Hepatocyte (in vitro differentiated cells): Measurements from ENCODE around the gene SEMA5A. TPM values are rescaled to one million over a fixed set of nuclear protein-coding genes. Genes with fewer than 3 reads are reported as not detected.

ENCODE experiments used
- DNase-seq: peaks from one replicate; pipeline ENCODE4 v3.0.0-alpha.2; 2016; ENCODE audit warnings: low spot score
- H2AFZ ChIP-seq: fragments of 200-600 bp; sonication (generic); 2 replicates; pipeline ENCODE4 v1.6.0; 2016; ENCODE audit warnings: antibody characterized with exemption, mild to moderate bottlenecking
- H3K27ac ChIP-seq: fragments of 200-600 bp; sonication (generic); 2 replicates; pipeline ENCODE4 v1.5.1; 2016; ENCODE audit warnings: mild to moderate bottlenecking
- H3K27me3 ChIP-seq: fragments of 200-600 bp; sonication (generic); 2 replicates; pipeline ENCODE4 v1.6.1; 2016
- H3K36me3 ChIP-seq: fragments of 200-600 bp; sonication (generic); replicated peaks from 2 replicates; pipeline ENCODE4 v1.5.1; 2016; ENCODE audit warnings: low read depth; ENCODE audit not compliant: insufficient read depth
- H3K4me1 ChIP-seq: fragments of 200-600 bp; sonication (generic); 2 replicates; pipeline ENCODE4 v1.5.1; 2016; ENCODE audit warnings: mild to moderate bottlenecking, moderate library complexity; ENCODE audit not compliant: insufficient read depth
- H3K4me2 ChIP-seq: fragments of 200-600 bp; sonication (generic); 2 replicates; pipeline ENCODE4 v1.6.0; 2016
- H3K4me3 ChIP-seq: fragments of 200-600 bp; sonication (generic); 2 replicates; pipeline ENCODE4 v1.5.1; 2016; ENCODE audit warnings: mild to moderate bottlenecking
- H3K79me2 ChIP-seq: fragments of 200-600 bp; sonication (generic); 2 replicates; pipeline ENCODE4 v1.6.0; 2017; ENCODE audit warnings: mild to moderate bottlenecking
- H3K9me2 ChIP-seq: fragments of 200-600 bp; sonication (generic); replicated peaks from 2 replicates; pipeline ENCODE4 v1.6.0; 2017; ENCODE audit warnings: mild to moderate bottlenecking; ENCODE audit not compliant: insufficient read depth
- H3K9me3 ChIP-seq: fragments of 200-600 bp; sonication (generic); 2 replicates; pipeline ENCODE4 v1.5.1; 2016; ENCODE audit warnings: low read depth, mild to moderate bottlenecking
- H4K20me1 ChIP-seq: fragments of 200-600 bp; sonication (generic); 2 replicates; pipeline ENCODE4 v1.6.0; 2016; ENCODE audit warnings: mild to moderate bottlenecking; ENCODE audit not compliant: insufficient read depth, poor library complexity, severe bottlenecking
- EZH2phosphoT487 ChIP-seq: fragments of 200-600 bp; sonication (generic); IDR thresholded peaks from one replicate; pipeline ENCODE4 v1.6.1; 2018; ENCODE audit warnings: antibody characterized with exemption, mild to moderate bottlenecking, low read depth, moderate library complexity; ENCODE audit not compliant: unreplicated experiment, severe bottlenecking
- microRNA-seq: library from miRNA; unstranded; fragments of <30 nt; microRNA quantifications from one replicate; pipeline ENCODE4, GENCODE V29; 2017
- polyA plus RNA-seq: library from polyadenylated mRNA; unstranded; fragments of >200 nt; fragmentation: Nextera tagmentation; extraction: Ambion mirVana; gene quantifications from 2 replicates; pipeline ENCODE4 v1.2.1, GENCODE V29; 2016
- small RNA-seq: library from RNA; depleted of rRNA; stranded (forward); fragments of <200 nt; gene quantifications from one replicate; pipeline ENCODE3, GENCODE V24; 2014
- total RNA-seq: library from RNA; depleted of rRNA; stranded (reverse); fragments of >200 nt; gene quantifications from 2 replicates; pipeline ENCODE4 v1.2.3, GENCODE V29; 2014
- TF ChIP-seq, protein P1 (sequence below): fragments of 200-600 bp; sonication (generic); IDR thresholded peaks from 2 replicates; pipeline ENCODE4 v1.5.1; 2016; ENCODE audit warnings: antibody characterized with exemption, mild to moderate bottlenecking; ENCODE audit not compliant: poor library complexity

Gene SEMA5A
- total and polyA plus RNA-seq, 2 experiments from 2014 or later, result 10.7 to 21.7 TPM

DNA sequence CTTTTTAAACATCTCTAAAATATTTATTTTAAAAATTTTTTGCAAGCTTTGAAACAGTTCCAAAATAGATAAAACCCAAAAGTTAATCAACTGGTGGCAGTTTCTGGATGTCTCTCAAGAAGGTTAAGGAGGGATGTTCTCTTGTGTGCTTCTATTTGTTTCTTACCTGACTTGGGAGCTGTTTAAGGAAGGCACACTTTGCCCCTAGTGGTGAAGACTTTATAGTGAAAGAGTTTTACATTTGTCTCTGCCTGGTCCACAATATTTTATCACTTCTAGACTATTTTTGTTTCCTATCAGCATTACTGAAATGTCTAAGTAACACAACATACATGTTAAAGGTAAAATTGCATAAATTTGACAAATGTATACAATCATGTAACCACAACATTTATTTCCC is 552.8 kb downstream of the SEMA5A start:
- Histone ChIP-seq H3K36me3 (no peaks in the 10 kb centered on the region), H3K4me2 (no peak overlapping the region), H3K27ac (no peak overlapping the region), H3K27me3 (no peaks in the 10 kb centered on the region), H2AFZ (no peak overlapping the region), H3K4me3 (no peak overlapping the region), H4K20me1 (no peaks in the 10 kb centered on the region), H3K9me3 (no peaks in the 10 kb centered on the region), H3K4me1 (no peaks in the 10 kb centered on the region), H3K79me2 (no peaks in the 10 kb centered on the region), H3K9me2 (no peaks in the 10 kb centered on the region)
- DNase-seq, result peak; percentile 30
- no peak for TF ChIP-seq EZH2phosphoT487
- TF ChIP-seq, protein P1, sequence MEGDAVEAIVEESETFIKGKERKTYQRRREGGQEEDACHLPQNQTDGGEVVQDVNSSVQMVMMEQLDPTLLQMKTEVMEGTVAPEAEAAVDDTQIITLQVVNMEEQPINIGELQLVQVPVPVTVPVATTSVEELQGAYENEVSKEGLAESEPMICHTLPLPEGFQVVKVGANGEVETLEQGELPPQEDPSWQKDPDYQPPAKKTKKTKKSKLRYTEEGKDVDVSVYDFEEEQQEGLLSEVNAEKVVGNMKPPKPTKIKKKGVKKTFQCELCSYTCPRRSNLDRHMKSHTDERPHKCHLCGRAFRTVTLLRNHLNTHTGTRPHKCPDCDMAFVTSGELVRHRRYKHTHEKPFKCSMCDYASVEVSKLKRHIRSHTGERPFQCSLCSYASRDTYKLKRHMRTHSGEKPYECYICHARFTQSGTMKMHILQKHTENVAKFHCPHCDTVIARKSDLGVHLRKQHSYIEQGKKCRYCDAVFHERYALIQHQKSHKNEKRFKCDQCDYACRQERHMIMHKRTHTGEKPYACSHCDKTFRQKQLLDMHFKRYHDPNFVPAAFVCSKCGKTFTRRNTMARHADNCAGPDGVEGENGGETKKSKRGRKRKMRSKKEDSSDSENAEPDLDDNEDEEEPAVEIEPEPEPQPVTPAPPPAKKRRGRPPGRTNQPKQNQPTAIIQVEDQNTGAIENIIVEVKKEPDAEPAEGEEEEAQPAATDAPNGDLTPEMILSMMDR, result peak; percentile 38

Small RNA genes within 50 kb of the gene (microRNA-seq; reads per million reads assigned to microRNA genes)
- gene MIR4636, result 13.0 reads per million, percentile 29 among the genes with 10 or more reads in this experiment

Small RNA genes within 50 kb of the gene (small RNA-seq; reads per million reads assigned to genes)
- gene MIR4636 (not detected), gene SNORD123 (2,793 reads per million, percentile 99 among the genes with 10 or more reads in this experiment)

Other genes starting within 250 kb of the SEMA5A start
- 1.0 TPM in 1 of 2 replicates, not detected in the other for gene TAS2R1, start 84.3 kb upstream of the SEMA5A start, total RNA-seq
- not detected in 2 replicates for gene TAS2R1, start 84.3 kb upstream of the SEMA5A start, polyA plus RNA-seq